ENCODE results near the gene COL24A1. TPM values are rescaled to one million over a fixed set of nuclear protein-coding genes. Genes with fewer than 3 reads are reported as not detected.
"Not testable (repeated sequence)": the region's sequence is repeated elsewhere in the genome, so short reads cannot be mapped to it uniquely, and the experiment has no call there.

The COL24A1 gene
- total and polyA plus RNA-seq, 5 donors from 2014 or later: 0.32 TPM; not detected in 4

DNA sequence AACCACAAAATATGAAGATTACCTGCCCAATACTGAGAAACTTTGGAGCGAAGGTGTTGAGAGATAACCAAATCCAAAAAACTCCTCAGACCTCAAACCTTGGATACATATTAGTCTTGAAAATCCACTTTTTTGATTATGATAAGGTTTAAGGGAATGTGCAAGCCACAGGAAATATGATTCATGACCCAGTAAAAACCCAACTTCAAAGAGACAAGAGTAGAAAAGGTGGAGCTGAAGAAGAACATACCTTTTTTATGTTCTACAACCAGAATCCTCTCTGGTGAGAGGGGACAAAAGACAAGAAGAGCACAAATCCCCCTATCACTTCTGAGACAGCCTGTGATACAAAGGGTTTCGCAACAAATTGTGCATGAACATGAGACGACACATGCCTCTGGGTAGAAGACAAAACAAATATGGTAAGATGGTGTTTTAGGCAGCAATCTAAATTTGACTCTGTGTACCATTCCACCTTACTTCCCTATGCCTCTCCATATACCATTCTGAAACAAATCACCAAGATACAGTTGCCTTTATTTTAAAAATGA is 37.3 kb downstream of the COL24A1 start:
- Histone ChIP-seq H3K27ac (ENCODE audit: insufficient read depth, low read length, poor library complexity, severe bottlenecking) (no peak overlapping the region), H3K36me3 (ENCODE audit: control insufficient read depth, insufficient read depth, low read length) (no peaks in the 10 kb centered on the region), H3K9me3 (ENCODE audit: control insufficient read depth in 2 of 2, low read length in 2 of 2) (no peaks in the 10 kb centered on the region), H3K27me3 (ENCODE audit: control insufficient read depth, insufficient read depth, low read length) (no peaks in the 10 kb centered on the region), H3K4me1 (ENCODE audit: control insufficient read depth, insufficient read depth, low read length, poor library complexity, severe bottlenecking) (no peaks in the 10 kb centered on the region), H3K4me3 (ENCODE audit: low read depth, low read length) (no peak overlapping the region)
- Mint-ChIP-seq H3K4me3 (no peak overlapping the region), H3K27ac (no peak overlapping the region), H3K36me3 (no peaks in the 10 kb centered on the region), H3K27me3 (no peaks in the 10 kb centered on the region), H3K4me1 (no peaks in the 10 kb centered on the region), H3K9me3 (peaks cover 1 to 15% (median 5%) of the 10 kb centered on the region in 7 donors)
- ATAC-seq (ENCODE audit: low read depth in 2 of 2) (no peak), DNase-seq (no peak)

DNA sequence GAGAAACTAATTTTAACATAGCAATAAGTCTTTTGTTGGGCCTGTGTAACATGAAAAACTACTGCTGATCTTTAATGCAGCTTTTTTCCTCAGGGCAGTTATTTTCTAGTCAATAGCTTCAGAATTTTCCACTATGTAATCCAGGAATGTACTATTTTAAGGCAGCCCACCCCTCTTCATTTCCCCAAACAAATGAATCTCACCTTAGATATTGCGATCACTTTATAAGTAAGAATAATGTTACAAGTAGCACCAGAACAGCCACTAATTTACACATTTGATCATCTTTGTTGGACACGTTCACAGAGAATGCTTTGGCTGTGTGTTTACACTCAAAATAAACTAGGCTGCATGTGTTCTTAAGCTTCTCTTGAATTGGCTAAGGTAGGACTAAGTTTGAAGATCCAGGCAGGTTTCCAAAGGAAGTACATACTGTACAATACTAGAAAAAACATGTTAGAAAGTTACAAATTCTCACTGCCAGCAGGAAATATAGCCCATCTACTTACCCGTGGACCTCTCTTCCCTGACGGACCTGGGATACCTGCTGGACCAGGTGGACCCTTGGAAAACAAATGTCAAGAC is 41.7 kb downstream of the COL24A1 start:
- no peaks in the 10 kb centered on the region for H3K4me1 Mint-ChIP-seq
- no peak for ATAC-seq (ENCODE audit: low read depth in 2 of 2)
- no peak overlapping the region for H3K4me3 Mint-ChIP-seq

DNA sequence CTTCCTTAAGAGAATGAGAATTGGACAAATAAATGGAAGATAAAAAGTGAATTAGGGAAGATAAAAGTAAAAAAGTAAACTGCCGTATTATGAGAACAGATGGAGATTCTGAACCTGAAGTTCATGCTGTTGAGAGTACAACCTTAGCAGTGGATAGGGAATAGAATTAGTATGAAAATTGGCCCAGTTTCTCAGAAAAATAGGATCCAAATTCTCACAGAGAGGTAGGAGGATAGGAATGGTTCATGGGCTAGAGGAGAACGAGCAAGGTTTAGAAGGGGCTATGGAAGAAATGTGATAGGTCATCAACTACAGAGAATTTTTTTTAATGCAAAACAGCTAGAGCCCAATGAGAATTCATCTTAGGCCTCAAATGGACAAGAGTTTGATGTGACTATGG is 42.3 kb downstream of the COL24A1 start:
- no peak overlapping the region for H3K4me3 Mint-ChIP-seq
- no peaks in the 10 kb centered on the region for H3K4me1 Mint-ChIP-seq
- no peak overlapping the region for H3K4me3 ChIP-seq (ENCODE audit: low read depth, low read length)
- ATAC-seq (ENCODE audit: low read depth in 2 of 2) (no peak), DNase-seq (no peak)
- H3K36me3 ChIP-seq (ENCODE audit: control insufficient read depth, insufficient read depth, low read length): no peaks in the 10 kb centered on the region
- H3K27me3 ChIP-seq (ENCODE audit: control insufficient read depth, insufficient read depth, low read length): no peaks in the 10 kb centered on the region
- H3K27ac ChIP-seq (ENCODE audit: insufficient read depth, low read length, poor library complexity, severe bottlenecking): no peak overlapping the region
- H3K27me3 Mint-ChIP-seq: no peaks in the 10 kb centered on the region
- H3K36me3 Mint-ChIP-seq: no peaks in the 10 kb centered on the region
- peaks cover 0 to 9% (median 4%) of the 10 kb centered on the region in 7 donors for H3K9me3 Mint-ChIP-seq
- no peak overlapping the region for H3K27ac Mint-ChIP-seq
- H3K9me3 ChIP-seq (ENCODE audit: control insufficient read depth in 2 of 2, low read length in 2 of 2): no peaks in the 10 kb centered on the region
- no peaks in the 10 kb centered on the region for H3K4me1 ChIP-seq (ENCODE audit: control insufficient read depth, insufficient read depth, low read length, poor library complexity, severe bottlenecking)

More for the DNA sequence above, 41.7 kb downstream of the COL24A1 start:
- Histone ChIP-seq H3K4me1 (ENCODE audit: control insufficient read depth, insufficient read depth, low read length, poor library complexity, severe bottlenecking) (no peaks in the 10 kb centered on the region), H3K27me3 (ENCODE audit: control insufficient read depth, insufficient read depth, low read length) (no peaks in the 10 kb centered on the region), H3K36me3 (ENCODE audit: control insufficient read depth, insufficient read depth, low read length) (no peaks in the 10 kb centered on the region), H3K9me3 (ENCODE audit: control insufficient read depth in 2 of 2, low read length in 2 of 2) (no peaks in the 10 kb centered on the region), H3K27ac (ENCODE audit: insufficient read depth, low read length, poor library complexity, severe bottlenecking) (no peak overlapping the region), H3K4me3 (ENCODE audit: low read depth, low read length) (no peak overlapping the region)
- Mint-ChIP-seq H3K9me3 (peaks cover 0 to 10% (median 4%) of the 10 kb centered on the region in 7 donors), H3K27me3 (no peaks in the 10 kb centered on the region), H3K27ac (no peak overlapping the region), H3K36me3 (no peaks in the 10 kb centered on the region)
- no peak for DNase-seq

DNA sequence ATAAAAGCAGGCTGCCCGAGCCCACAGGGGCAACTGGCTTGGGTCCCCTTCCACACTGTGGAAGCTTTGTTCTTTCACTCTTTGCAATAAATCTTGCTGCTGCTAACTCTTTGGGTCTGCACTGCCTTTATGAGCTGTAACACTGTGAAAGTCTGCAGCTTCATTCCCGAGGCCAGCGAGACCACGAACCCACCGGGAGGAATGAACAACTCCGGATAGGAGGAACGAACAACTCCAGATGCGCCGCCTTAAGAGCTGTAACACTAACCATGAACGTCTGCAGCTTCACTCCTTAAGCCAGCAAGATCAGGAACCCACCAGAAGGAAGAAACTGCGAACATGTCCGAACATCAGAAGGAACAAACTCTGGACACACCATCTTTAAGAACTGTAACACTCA is 45.0 kb downstream of the COL24A1 start:
- not testable (repeated sequence) for H3K9me3 Mint-ChIP-seq; H3K4me1 ChIP-seq (ENCODE audit: control insufficient read depth, insufficient read depth, low read length, poor library complexity, severe bottlenecking); H3K36me3 Mint-ChIP-seq; H3K4me3 ChIP-seq (ENCODE audit: low read depth, low read length); H3K4me1 Mint-ChIP-seq; ATAC-seq (ENCODE audit: low read depth in 2 of 2); H3K27me3 ChIP-seq (ENCODE audit: control insufficient read depth, insufficient read depth, low read length); DNase-seq; H3K27me3 Mint-ChIP-seq; H3K9me3 ChIP-seq (ENCODE audit: control insufficient read depth in 2 of 2, low read length in 2 of 2); H3K27ac Mint-ChIP-seq; H3K4me3 Mint-ChIP-seq; H3K27ac ChIP-seq (ENCODE audit: insufficient read depth, low read length, poor library complexity, severe bottlenecking); H3K36me3 ChIP-seq (ENCODE audit: control insufficient read depth, insufficient read depth, low read length)

DNA sequence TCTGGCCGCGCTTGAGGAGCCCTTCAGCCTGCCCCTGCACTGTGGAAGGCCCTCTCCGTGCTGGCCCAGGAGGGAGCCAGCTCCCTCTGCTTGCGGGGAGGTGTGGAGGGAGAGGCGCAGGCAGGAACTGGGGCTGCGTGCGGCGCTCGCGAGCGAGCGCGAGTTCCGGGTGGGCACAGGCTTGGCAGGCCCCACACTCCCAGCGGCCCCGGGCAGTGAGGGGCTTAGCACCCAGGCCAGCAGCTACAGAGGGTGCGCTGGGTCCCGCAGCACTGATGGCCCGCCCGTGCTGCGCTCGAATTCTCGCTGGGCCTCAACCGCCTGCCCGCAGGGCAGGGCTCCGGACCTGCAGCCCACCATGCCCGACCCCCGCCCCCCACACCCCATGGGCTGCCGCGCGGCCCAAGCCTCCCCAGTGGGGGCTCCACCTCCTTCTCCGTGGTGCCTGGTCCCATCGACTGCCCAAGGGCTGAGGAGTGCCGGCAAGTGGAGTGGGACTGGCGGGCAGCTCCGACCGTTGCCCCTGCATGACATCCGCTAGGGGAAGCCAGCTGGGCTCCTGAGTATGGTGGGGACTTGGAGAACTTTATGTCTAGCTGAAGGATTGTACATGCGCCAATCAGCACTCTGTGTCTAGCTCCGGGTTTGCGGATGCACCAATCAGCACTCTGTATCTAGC is 46.0 kb downstream of the COL24A1 start:
- Mint-ChIP-seq H3K36me3 (no peaks in the 10 kb centered on the region), H3K27ac (no peak overlapping the region), H3K9me3 (peaks cover 0 to 5% (median 0%) of the 10 kb centered on the region in 7 donors), H3K4me3 (peak overlapping the region in 1 of 4 donors; percentile 65), H3K27me3 (no peaks in the 10 kb centered on the region), H3K4me1 (peaks cover 0 to 2% (median 0%) of the 10 kb centered on the region in 4 donors)
- Histone ChIP-seq H3K9me3 (ENCODE audit: control insufficient read depth in 2 of 2, low read length in 2 of 2) (no peaks in the 10 kb centered on the region), H3K4me3 (ENCODE audit: low read depth, low read length) (no peak overlapping the region), H3K27me3 (ENCODE audit: control insufficient read depth, insufficient read depth, low read length) (no peaks in the 10 kb centered on the region), H3K36me3 (ENCODE audit: control insufficient read depth, insufficient read depth, low read length) (no peaks in the 10 kb centered on the region), H3K27ac (ENCODE audit: insufficient read depth, low read length, poor library complexity, severe bottlenecking) (no peak overlapping the region), H3K4me1 (ENCODE audit: control insufficient read depth, insufficient read depth, low read length, poor library complexity, severe bottlenecking) (no peaks in the 10 kb centered on the region)
- DNase-seq (no peak), ATAC-seq (ENCODE audit: low read depth in 2 of 2) (no peak)

DNA sequence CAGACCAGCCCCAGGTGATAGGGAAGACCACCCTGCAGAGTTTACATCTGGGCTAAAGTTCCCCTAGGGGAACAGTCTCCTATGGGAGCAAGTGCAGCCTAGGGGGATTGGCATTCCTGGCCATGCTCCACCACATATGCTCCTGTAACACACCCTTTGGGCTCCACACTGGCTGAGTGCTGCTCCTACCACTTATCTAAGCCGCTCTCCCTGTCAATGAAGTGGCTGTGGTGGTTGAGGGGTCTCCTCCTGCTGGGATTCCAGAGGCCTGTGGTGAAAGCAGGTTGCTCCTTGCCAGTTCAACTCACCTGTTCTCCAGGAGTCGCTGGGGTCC is 51.1 kb downstream of the COL24A1 start:
- Histone ChIP-seq H3K27ac (ENCODE audit: insufficient read depth, low read length, poor library complexity, severe bottlenecking) (no peak overlapping the region), H3K9me3 (ENCODE audit: control insufficient read depth in 2 of 2, low read length in 2 of 2) (no peaks in the 10 kb centered on the region), H3K4me1 (ENCODE audit: control insufficient read depth, insufficient read depth, low read length, poor library complexity, severe bottlenecking) (no peaks in the 10 kb centered on the region), H3K36me3 (ENCODE audit: control insufficient read depth, insufficient read depth, low read length) (no peaks in the 10 kb centered on the region), H3K4me3 (ENCODE audit: low read depth, low read length) (no peak overlapping the region), H3K27me3 (ENCODE audit: control insufficient read depth, insufficient read depth, low read length) (no peaks in the 10 kb centered on the region)
- no peak for ATAC-seq (ENCODE audit: low read depth in 2 of 2)
- Mint-ChIP-seq H3K4me3 (no peak overlapping the region), H3K27me3 (no peaks in the 10 kb centered on the region), H3K4me1 (peaks cover 0 to 2% (median 0%) of the 10 kb centered on the region in 4 donors), H3K9me3 (peaks cover 0 to 5% (median 0%) of the 10 kb centered on the region in 7 donors), H3K36me3 (no peaks in the 10 kb centered on the region), H3K27ac (no peak overlapping the region)
- no peak for DNase-seq

DNA sequence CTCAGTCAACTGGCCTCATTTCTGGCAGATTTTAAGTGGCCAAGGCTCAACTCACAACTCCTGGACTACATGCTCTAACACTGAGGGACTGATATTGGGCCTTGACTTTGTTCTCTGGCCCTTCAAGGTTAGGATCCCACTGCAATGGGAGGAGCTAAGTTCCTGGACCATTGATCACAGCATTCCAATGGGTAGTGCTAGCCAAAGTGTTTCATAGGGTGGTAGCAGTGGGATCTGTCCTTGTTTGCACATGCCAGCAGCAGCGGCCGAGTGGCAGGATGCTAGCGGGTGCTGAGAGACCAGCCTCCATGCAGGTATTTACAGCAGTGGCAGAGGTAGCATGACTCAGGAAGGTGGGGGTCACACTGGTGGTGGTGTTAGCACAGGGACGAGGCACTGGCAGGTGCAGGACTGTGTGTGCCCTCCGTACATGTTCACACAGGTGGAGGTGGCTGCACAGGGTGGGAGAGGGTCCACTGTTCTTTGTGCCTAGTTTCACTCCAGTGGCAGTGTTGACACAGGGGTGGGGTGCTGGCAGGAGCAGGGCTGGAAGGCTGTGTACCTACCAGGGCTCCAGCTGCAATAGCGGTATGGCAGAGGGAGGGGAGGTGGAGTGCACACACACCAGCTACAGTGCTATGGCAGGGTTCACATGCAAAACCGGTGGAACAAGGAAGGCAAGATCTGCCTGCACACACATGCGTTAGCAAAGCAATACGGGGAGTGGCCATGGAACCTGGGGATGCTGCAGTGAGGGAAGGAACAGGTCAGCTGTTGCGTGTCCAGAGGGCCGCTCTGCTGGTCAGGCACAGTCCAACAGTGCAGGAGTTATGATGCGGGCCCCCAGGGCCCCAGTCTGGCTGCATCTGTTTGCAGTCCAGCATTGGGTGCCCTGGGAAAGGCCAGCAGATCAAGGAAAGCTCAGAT is 51.7 kb downstream of the COL24A1 start:
- H3K27me3 Mint-ChIP-seq: no peaks in the 10 kb centered on the region
- H3K4me1 Mint-ChIP-seq: peaks cover 0 to 2% (median 0%) of the 10 kb centered on the region in 4 donors
- H3K4me1 ChIP-seq (ENCODE audit: control insufficient read depth, insufficient read depth, low read length, poor library complexity, severe bottlenecking): no peaks in the 10 kb centered on the region
- H3K9me3 Mint-ChIP-seq: peaks cover 0 to 5% (median 0%) of the 10 kb centered on the region in 7 donors
- H3K36me3 Mint-ChIP-seq: no peaks in the 10 kb centered on the region
- H3K27ac Mint-ChIP-seq: no peak overlapping the region
- no peak overlapping the region for H3K4me3 Mint-ChIP-seq
- no peaks in the 10 kb centered on the region for H3K9me3 ChIP-seq (ENCODE audit: control insufficient read depth in 2 of 2, low read length in 2 of 2)
- no peak for DNase-seq
- no peak for ATAC-seq (ENCODE audit: low read depth in 2 of 2)
- H3K36me3 ChIP-seq (ENCODE audit: control insufficient read depth, insufficient read depth, low read length): no peaks in the 10 kb centered on the region
- no peaks in the 10 kb centered on the region for H3K27me3 ChIP-seq (ENCODE audit: control insufficient read depth, insufficient read depth, low read length)
- H3K4me3 ChIP-seq (ENCODE audit: low read depth, low read length): no peak overlapping the region
- no peak overlapping the region for H3K27ac ChIP-seq (ENCODE audit: insufficient read depth, low read length, poor library complexity, severe bottlenecking)
